Mesendoderm (in vitro differentiated cells): Measurements from ENCODE around the gene NELFB.

Source experiments
- DNase-seq: peaks from one replicate; pipeline ENCODE4 v3.0.0; 2013
- H2AK5ac ChIP-seq: 2 replicates; pipeline ENCODE4 v1.6.1; 2013; ENCODE audit warnings: low read length, inconsistent platforms
- H2BK120ac ChIP-seq: 2 replicates; pipeline ENCODE4 v1.6.1; 2013; ENCODE audit warnings: low read depth, mild to moderate bottlenecking, low read length, moderate library complexity, mixed read lengths
- H2BK15ac ChIP-seq: replicated peaks from 2 replicates; pipeline ENCODE4 v1.6.1; 2013; ENCODE audit warnings: low read depth, mild to moderate bottlenecking, moderate library complexity
- H2BK5ac ChIP-seq: 2 replicates; pipeline ENCODE4 v1.6.1; 2013; ENCODE audit warnings: low read length, inconsistent platforms
- H3K18ac ChIP-seq: 2 replicates; pipeline ENCODE4 v1.6.1; 2013; ENCODE audit warnings: mild to moderate bottlenecking, low read length, mixed read lengths
- H3K23ac ChIP-seq: one replicate; pipeline ENCODE4 v1.6.1; 2013; ENCODE audit warnings: low read length
- H3K27ac ChIP-seq: 2 replicates; pipeline ENCODE4 v1.5.1; 2013; ENCODE audit warnings: low read depth, mild to moderate bottlenecking, inconsistent platforms, low read length, moderate library complexity
- H3K27me3 ChIP-seq: 2 replicates; pipeline ENCODE4 v1.6.1; 2013; ENCODE audit warnings: low read length, control low read depth, mild to moderate bottlenecking, inconsistent platforms; ENCODE audit not compliant: insufficient read depth, poor library complexity
- H3K36me3 ChIP-seq: 2 replicates; pipeline ENCODE4 v1.6.1; 2013; ENCODE audit warnings: low read length, inconsistent platforms; ENCODE audit not compliant: control insufficient read depth, insufficient read depth
- H3K4ac ChIP-seq: one replicate; pipeline ENCODE4 v1.6.1; 2013; ENCODE audit warnings: low read depth, mild to moderate bottlenecking, low read length, moderate library complexity
- H3K4me1 ChIP-seq: 2 replicates; pipeline ENCODE4 v1.6.1; 2013; ENCODE audit warnings: low read depth, low read length, inconsistent platforms; ENCODE audit not compliant: control insufficient read depth
- H3K4me2 ChIP-seq: 2 replicates; pipeline ENCODE4 v1.6.1; 2013; ENCODE audit warnings: low read length
- H3K4me3 ChIP-seq: 2 replicates; pipeline ENCODE4 v1.5.1; 2013; ENCODE audit warnings: mild to moderate bottlenecking, low read length
- H3K56ac ChIP-seq: one replicate; pipeline ENCODE4 v1.6.1; 2013; ENCODE audit warnings: low read length
- H3K79me1 ChIP-seq: 2 replicates; pipeline ENCODE4 v1.6.1; 2013; ENCODE audit warnings: low read length, inconsistent platforms
- H3K79me2 ChIP-seq: 2 replicates; pipeline ENCODE4 v1.6.1; 2013; ENCODE audit warnings: mild to moderate bottlenecking, low read length; ENCODE audit not compliant: control insufficient read depth, insufficient read depth
- H3K9ac ChIP-seq: 2 replicates; pipeline ENCODE4 v1.6.1; 2013; ENCODE audit warnings: low read length, inconsistent platforms
- H4K5ac ChIP-seq: one replicate; pipeline ENCODE4 v1.6.1; 2013; ENCODE audit warnings: low read length
- H4K8ac ChIP-seq: one replicate; pipeline ENCODE4 v1.6.1; 2013; ENCODE audit warnings: low read depth, mild to moderate bottlenecking, control low read depth, low read length, moderate library complexity
- WGBS: extraction: QIAGEN DNeasy Blood & Tissue Kit; methylation state at CpG from one replicate; pipeline ENCODE4 v1.1.7; 2013; ENCODE audit warnings: low lambda C conversion rate, missing lambda C conversion rate; ENCODE audit not compliant: insufficient coverage; ENCODE audit errors: extremely low coverage; 5-methylcytosine and 5-hydroxymethylcytosine counted together

Gene NELFB

GRCh38 chr9:137294681-137295237 is 39.6 kb downstream of the NELFB start:
- peak overlapping the region; percentile 2 for H3K56ac ChIP-seq
- H4K8ac ChIP-seq, result no peak overlapping the region
- peaks cover 2% of the 10 kb centered on the region for H3K4me1 ChIP-seq
- no peak overlapping the region for H3K4me2 ChIP-seq
- H3K79me1 ChIP-seq, result no peaks in the 10 kb centered on the region
- no peak overlapping the region for H3K23ac ChIP-seq
- H2BK5ac ChIP-seq, result no peak overlapping the region
- H3K27ac ChIP-seq, result no peak overlapping the region
- no peak overlapping the region for H3K4me3 ChIP-seq
- no peak overlapping the region for H3K18ac ChIP-seq
- DNase-seq, result no peak
- no peaks in the 10 kb centered on the region for H3K79me2 ChIP-seq
- no CpG with 5 or more reads among the region's 35 CpGs for WGBS
- H3K36me3 ChIP-seq, result no peaks in the 10 kb centered on the region
- no peak overlapping the region for H4K5ac ChIP-seq
- H3K27me3 ChIP-seq, result peaks cover 6% of the 10 kb centered on the region
- no peak overlapping the region for H2BK15ac ChIP-seq
- H3K9ac ChIP-seq, result no peak overlapping the region
- H2BK120ac ChIP-seq, result no peak overlapping the region
- H2AK5ac ChIP-seq, result no peak overlapping the region
- no peak overlapping the region for H3K4ac ChIP-seq

DNA sequence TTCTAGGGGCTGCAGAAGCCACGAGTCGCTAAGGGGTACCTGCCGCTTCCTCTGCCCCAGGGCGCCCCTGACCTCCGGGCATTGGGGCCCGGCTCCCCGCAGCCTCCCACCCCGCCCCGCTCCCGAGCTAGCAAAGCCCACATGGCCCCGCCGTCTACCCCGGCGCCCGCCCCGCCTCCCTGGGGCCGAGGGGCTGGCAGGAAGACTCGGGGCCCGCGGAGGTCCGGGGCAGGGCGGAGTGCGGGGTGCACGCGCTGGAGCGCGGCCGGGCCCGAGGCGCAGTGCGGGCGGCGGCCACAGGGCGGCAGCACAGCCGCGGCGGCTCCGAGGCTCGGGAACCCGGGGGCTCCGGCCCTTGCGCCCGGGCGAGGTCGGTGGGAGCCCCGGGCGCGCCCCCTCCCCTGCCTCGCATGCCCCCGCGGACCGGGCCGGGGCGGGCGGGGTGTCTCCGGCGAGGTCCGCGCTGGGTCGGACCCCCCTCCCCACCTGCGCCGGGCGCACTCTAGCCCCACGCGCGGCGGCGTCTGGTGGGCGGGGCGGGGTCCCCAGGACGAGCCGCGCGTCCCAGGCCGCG is 40.2 kb downstream of the NELFB start:
- DNase-seq, result no peak
- H4K8ac ChIP-seq, result no peak overlapping the region
- H2BK120ac ChIP-seq, result peak overlapping the region; percentile 46
- no peak overlapping the region for H2AK5ac ChIP-seq
- no peak overlapping the region for H2BK15ac ChIP-seq
- no peaks in the 10 kb centered on the region for H3K79me2 ChIP-seq
- no CpG with 5 or more reads among the region's 76 CpGs for WGBS
- no peak overlapping the region for H4K5ac ChIP-seq
- no peak overlapping the region for H3K4me3 ChIP-seq
- no peaks in the 10 kb centered on the region for H3K79me1 ChIP-seq
- H3K18ac ChIP-seq, result no peak overlapping the region
- no peak overlapping the region for H3K23ac ChIP-seq
- peak overlapping the region; percentile 34 for H3K4me2 ChIP-seq
- peaks cover 4% of the 10 kb centered on the region for H3K4me1 ChIP-seq
- no peak overlapping the region for H3K9ac ChIP-seq
- peaks cover 8% of the 10 kb centered on the region for H3K27me3 ChIP-seq
- no peak overlapping the region for H3K27ac ChIP-seq
- peak overlapping the region; percentile 34 for H3K56ac ChIP-seq
- no peak overlapping the region for H3K4ac ChIP-seq
- H2BK5ac ChIP-seq, result no peak overlapping the region
- H3K36me3 ChIP-seq, result no peaks in the 10 kb centered on the region

- Histone ChIP-seq H3K4me2 (peak overlapping the region; percentile 34), H3K4ac (no peak overlapping the region), H2BK5ac (no peak overlapping the region), H3K36me3 (no peaks in the 10 kb centered on the region), H4K5ac (no peak overlapping the region), H2AK5ac (no peak overlapping the region), H3K23ac (no peak overlapping the region), H3K9ac (no peak overlapping the region), H3K27ac (no peak overlapping the region), H2BK120ac (peak overlapping the region; percentile 46), H3K79me1 (no peaks in the 10 kb centered on the region), H3K27me3 (peaks cover 8% of the 10 kb centered on the region), H2BK15ac (no peak overlapping the region), H3K79me2 (no peaks in the 10 kb centered on the region), H3K18ac (peak overlapping the region; percentile 41), H3K4me1 (peaks cover 4% of the 10 kb centered on the region), H3K56ac (peak overlapping the region; percentile 34), H4K8ac (no peak overlapping the region), H3K4me3 (no peak overlapping the region)
- WGBS, result no CpG with 5 or more reads among the region's 78 CpGs
- no peak for DNase-seq
Observed at GRCh38 chr9:137295849-137296669, 40.9 kb downstream of the NELFB start.

DNA sequence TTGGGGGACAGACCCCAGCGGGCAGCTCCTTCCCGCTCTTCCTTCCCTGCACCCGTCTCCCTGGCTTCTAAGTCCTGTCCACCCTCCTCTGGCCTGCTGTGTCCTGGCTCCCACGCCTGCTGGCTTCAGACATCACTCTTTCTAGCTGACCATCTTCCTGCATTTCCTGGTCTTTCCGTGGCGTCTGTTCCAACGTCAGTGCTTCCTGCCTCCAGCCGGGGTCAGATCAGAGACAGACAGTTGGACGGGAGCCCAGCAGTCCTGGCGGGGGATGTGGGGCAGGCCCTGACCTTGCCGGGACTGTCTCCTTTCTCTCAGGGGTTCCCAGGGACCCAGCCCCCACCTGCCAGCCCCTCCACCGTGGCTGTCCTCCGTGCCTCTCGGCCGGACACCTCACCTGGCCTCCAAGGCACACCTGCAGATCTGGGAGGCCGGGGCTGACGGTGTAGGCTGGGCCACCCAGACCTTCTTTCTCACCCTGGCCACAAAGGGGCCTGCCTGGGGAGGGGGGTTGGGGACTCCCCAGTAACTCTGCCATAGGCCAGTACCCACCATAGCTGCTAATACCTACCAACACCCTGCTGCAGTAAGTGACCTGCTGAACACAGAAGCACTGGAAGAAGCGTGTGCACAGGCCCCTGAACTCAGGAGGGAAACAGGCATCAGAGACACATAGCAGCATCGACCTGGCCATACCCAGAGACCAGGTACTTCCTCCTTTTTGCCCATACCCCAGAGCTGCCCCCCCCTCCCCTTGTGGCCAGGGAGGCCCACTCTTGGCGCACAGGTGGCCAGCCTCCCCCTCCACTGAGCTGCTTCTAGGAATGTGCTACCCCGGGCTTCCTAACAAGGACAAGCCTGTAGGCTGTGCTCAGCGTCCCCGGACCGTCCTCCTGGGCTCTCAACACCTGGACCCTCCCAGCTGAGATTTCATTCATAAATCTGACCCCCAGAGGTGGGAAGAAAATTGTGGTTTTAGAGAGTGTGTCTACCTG is 41.8 kb downstream of the NELFB start:
- H3K27me3 ChIP-seq, result peaks cover 8% of the 10 kb centered on the region
- H3K4me1 ChIP-seq, result peaks cover 4% of the 10 kb centered on the region
- H3K79me2 ChIP-seq, result no peaks in the 10 kb centered on the region
- H2BK15ac ChIP-seq, result no peak overlapping the region
- no peak overlapping the region for H3K4me3 ChIP-seq
- no peak for DNase-seq
- H3K56ac ChIP-seq, result no peak overlapping the region
- no peak overlapping the region for H2AK5ac ChIP-seq
- H3K4me2 ChIP-seq, result no peak overlapping the region
- H3K9ac ChIP-seq, result no peak overlapping the region
- H4K8ac ChIP-seq, result no peak overlapping the region
- H3K18ac ChIP-seq, result no peak overlapping the region
- no peak overlapping the region for H3K4ac ChIP-seq
- no peak overlapping the region for H3K27ac ChIP-seq
- H3K79me1 ChIP-seq, result no peaks in the 10 kb centered on the region
- no peak overlapping the region for H2BK120ac ChIP-seq
- no peaks in the 10 kb centered on the region for H3K36me3 ChIP-seq
- no peak overlapping the region for H3K23ac ChIP-seq
- no peak overlapping the region for H4K5ac ChIP-seq
- no peak overlapping the region for H2BK5ac ChIP-seq
- no CpG with 5 or more reads among the region's 24 CpGs for WGBS

DNA sequence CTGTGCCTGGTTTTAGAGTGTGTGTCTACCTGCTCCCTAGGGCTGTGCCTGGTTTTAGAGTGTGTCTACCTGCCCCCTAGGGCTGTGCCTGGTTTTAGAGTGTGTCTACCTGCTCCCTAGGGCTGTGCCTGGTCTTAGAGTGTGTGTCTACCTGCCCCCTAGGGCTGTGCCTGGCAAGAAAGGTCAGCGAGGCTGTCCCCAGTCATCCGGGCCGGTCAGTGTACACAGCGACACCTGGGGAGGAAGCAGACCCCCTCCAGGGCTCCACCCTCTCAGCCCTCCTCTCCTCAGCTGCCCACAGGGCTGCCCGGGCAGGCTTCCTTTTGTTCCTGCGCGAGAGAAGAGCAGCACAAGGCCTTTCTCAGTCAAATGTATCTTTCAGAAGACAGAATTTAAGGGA is 42.8 kb downstream of the NELFB start:
- no peak overlapping the region for H4K8ac ChIP-seq
- no peak for DNase-seq
- H4K5ac ChIP-seq, result no peak overlapping the region
- WGBS, result no CpG with 5 or more reads among the region's 7 CpGs
- peaks cover 8% of the 10 kb centered on the region for H3K27me3 ChIP-seq
- H3K9ac ChIP-seq, result no peak overlapping the region
- no peak overlapping the region for H3K4me2 ChIP-seq
- H3K4me1 ChIP-seq, result peaks cover 4% of the 10 kb centered on the region
- H3K23ac ChIP-seq, result no peak overlapping the region
- no peak overlapping the region for H2BK120ac ChIP-seq
- no peaks in the 10 kb centered on the region for H3K36me3 ChIP-seq
- H3K4ac ChIP-seq, result no peak overlapping the region
- no peaks in the 10 kb centered on the region for H3K79me2 ChIP-seq
- H3K18ac ChIP-seq, result no peak overlapping the region
- H3K56ac ChIP-seq, result peak overlapping the region; percentile 15
- no peaks in the 10 kb centered on the region for H3K79me1 ChIP-seq
- no peak overlapping the region for H3K4me3 ChIP-seq
- no peak overlapping the region for H2AK5ac ChIP-seq
- no peak overlapping the region for H2BK15ac ChIP-seq
- H2BK5ac ChIP-seq, result no peak overlapping the region
- no peak overlapping the region for H3K27ac ChIP-seq
